ENCODE measurements around the gene GRM8. TPM values are rescaled to one million over a fixed set of nuclear protein-coding genes. Genes with fewer than 3 reads are reported as not detected.
"Not testable (repeated sequence)": the region's sequence is repeated elsewhere in the genome, so short reads cannot be mapped to it uniquely, and the experiment has no call there.

The GRM8 gene
- total and polyA plus RNA-seq, 2 experiments from 2014 or later: not detected

DNA sequence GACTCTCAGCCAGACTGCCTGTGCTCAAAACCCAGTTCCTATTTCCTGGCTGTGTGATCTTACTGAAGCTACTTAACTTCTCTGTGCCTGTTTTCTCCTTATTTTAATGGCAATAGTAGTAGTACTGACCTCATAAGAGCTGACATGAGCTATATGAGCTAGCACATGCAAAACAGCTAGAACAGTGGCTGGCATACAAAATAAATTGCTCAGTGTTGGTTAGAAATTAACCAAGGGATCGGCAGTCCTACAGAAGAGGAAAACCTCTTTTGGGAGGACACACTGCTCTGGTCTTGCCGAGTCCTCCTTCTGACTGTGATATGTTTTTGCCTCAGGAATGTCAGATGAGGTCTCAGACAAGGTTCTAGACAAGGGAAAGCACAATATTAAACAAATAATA, 322.6 kb downstream of the GRM8 start:
- Histone ChIP-seq H3F3A (ENCODE audit: insufficient read depth) (no peaks in the 10 kb centered on the region), H3K9me2 (ENCODE audit: insufficient read depth) (no peaks in the 10 kb centered on the region), H3K4me3 (no peak overlapping the region), H3K79me2 (ENCODE audit: insufficient read depth) (no peaks in the 10 kb centered on the region), H3K4me1 (ENCODE audit: insufficient read depth) (no peaks in the 10 kb centered on the region), H3K9ac (no peak overlapping the region), H3K27me3 (replicated peaks; ENCODE audit: insufficient read depth) (no peaks in the 10 kb centered on the region), H2AFZ (no peak overlapping the region), H3K36me3 (ENCODE audit: low read depth) (no peaks in the 10 kb centered on the region), H4K20me1 (ENCODE audit: insufficient read depth) (no peaks in the 10 kb centered on the region), H3K27ac (no peak overlapping the region), H3K9me3 (ENCODE audit: low read depth) (no peaks in the 10 kb centered on the region), H3K4me2 (ENCODE audit: unreplicated experiment) (no peak overlapping the region)
- WGBS, 2 experiments (ENCODE audit: low coverage in 1 of 2, low lambda C conversion rate in 2 of 2, missing lambda C conversion rate in 2 of 2): 11 to 26% methylated on average over 2 of the region's 2 CpGs
- in situ Hi-C loops (cut with MboI): no loop called here
- DNase-seq: no peak
- TF ChIP-seq EZH2phosphoT487 (IDR thresholded peaks at IDR 0.05; ENCODE audit: insufficient read depth, low read depth) (no peak), EZH2 (IDR thresholded peaks at IDR 0.05; ENCODE audit: insufficient read depth, poor library complexity, severe bottlenecking) (no peak)

DNA sequence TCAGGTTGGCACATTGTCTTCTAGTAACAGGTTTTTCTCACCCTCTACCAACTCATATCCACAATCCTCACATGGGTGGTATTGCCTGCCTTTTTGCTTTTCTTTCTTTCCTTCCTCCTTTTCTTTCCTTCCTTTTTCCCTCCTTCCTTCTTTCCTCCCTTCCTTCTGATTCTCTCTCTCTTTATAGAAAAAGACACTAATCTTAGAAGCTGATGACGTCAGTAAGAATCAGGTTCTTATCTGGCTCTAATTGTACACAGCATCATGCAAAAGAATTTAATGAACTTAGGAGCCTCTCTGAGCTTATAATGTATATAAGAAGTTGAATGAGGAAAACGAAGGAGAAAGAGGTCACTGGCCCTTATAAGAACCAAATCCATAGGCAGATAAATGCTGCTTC, 328.3 kb downstream of the GRM8 start:
- Histone ChIP-seq H3K9me2 (ENCODE audit: insufficient read depth) (no peaks in the 10 kb centered on the region), H3K9ac (no peak overlapping the region), H3K27ac (no peak overlapping the region), H3K36me3 (ENCODE audit: low read depth) (no peaks in the 10 kb centered on the region), H3F3A (ENCODE audit: insufficient read depth) (no peaks in the 10 kb centered on the region), H3K4me2 (ENCODE audit: unreplicated experiment) (no peak overlapping the region), H3K4me3 (no peak overlapping the region), H3K27me3 (replicated peaks; ENCODE audit: insufficient read depth) (no peaks in the 10 kb centered on the region), H3K79me2 (ENCODE audit: insufficient read depth) (no peaks in the 10 kb centered on the region), H3K4me1 (ENCODE audit: insufficient read depth) (no peaks in the 10 kb centered on the region), H2AFZ (no peak overlapping the region), H4K20me1 (ENCODE audit: insufficient read depth) (no peaks in the 10 kb centered on the region), H3K9me3 (ENCODE audit: low read depth) (no peaks in the 10 kb centered on the region)
- no peak for DNase-seq
- in situ Hi-C loops (cut with MboI): no loop called here
- no peak for TF ChIP-seq EZH2phosphoT487 (IDR thresholded peaks at IDR 0.05; ENCODE audit: insufficient read depth, low read depth)
- no peak for TF ChIP-seq EZH2 (IDR thresholded peaks at IDR 0.05; ENCODE audit: insufficient read depth, poor library complexity, severe bottlenecking)
- 9 to 13% methylated on average over 2 of the region's 2 CpGs for WGBS, 2 experiments (ENCODE audit: low coverage in 1 of 2, low lambda C conversion rate in 2 of 2, missing lambda C conversion rate in 2 of 2)

DNA sequence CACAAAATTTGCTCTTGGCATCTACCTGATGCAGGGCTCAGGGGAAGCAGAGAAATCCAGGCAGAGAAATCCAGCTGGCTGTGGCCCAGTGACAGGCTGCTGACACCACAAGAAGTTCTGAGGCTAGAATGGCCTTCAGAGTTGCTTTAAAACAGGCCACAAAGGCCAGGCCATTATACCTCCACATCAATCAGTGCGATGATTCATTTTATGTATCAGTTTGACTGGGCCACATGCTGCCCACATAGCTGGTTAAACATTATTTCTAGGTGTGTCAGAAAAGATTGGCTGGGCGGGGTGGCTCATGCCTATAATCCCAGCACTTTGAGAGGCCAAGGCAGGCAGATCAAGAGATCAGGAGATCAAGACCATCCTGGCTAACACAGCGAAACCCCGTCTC, 341.1 kb downstream of the GRM8 start:
- H3K79me2 ChIP-seq (ENCODE audit: insufficient read depth); H3K27me3 ChIP-seq (replicated peaks; ENCODE audit: insufficient read depth); H3F3A ChIP-seq (ENCODE audit: insufficient read depth); H3K4me2 ChIP-seq (ENCODE audit: unreplicated experiment); H3K27ac ChIP-seq; H3K4me1 ChIP-seq (ENCODE audit: insufficient read depth); H3K36me3 ChIP-seq (ENCODE audit: low read depth); H3K4me3 ChIP-seq; H3K9me3 ChIP-seq (ENCODE audit: low read depth); H4K20me1 ChIP-seq (ENCODE audit: insufficient read depth); H3K9ac ChIP-seq; in situ Hi-C loops (cut with MboI); H3K9me2 ChIP-seq (ENCODE audit: insufficient read depth); H2AFZ ChIP-seq; DNase-seq: not testable (repeated sequence)
- 31 to 36% methylated on average over 4 of the region's 4 CpGs for WGBS, 2 experiments (ENCODE audit: low coverage in 1 of 2, low lambda C conversion rate in 2 of 2, missing lambda C conversion rate in 2 of 2)

DNA sequence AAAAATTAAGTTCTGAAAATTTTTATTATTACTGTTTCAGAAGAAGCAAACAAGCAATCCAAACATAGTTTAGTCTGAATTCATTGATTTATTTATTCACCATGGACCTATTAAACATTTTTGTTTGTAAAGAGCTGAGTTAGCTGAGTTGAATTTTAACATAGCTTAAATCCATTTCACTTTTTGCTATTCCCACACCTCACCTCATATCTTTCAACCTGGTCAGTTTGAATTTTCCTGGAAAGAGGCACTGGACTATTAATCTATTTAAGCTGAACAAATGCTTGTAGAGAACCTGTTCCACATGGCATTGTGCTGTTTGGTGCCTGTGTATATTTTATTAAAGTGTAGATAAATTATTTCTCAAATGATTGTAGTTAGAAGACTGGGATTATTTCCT, 344.2 kb downstream of the GRM8 start:
- H3K27me3 ChIP-seq (replicated peaks; ENCODE audit: insufficient read depth); DNase-seq; in situ Hi-C loops (cut with MboI); H3K4me2 ChIP-seq (ENCODE audit: unreplicated experiment); H3K4me1 ChIP-seq (ENCODE audit: insufficient read depth); H3K27ac ChIP-seq; H3K9me3 ChIP-seq (ENCODE audit: low read depth); H3K4me3 ChIP-seq; H3K36me3 ChIP-seq (ENCODE audit: low read depth); H3K9me2 ChIP-seq (ENCODE audit: insufficient read depth); H2AFZ ChIP-seq; H3K9ac ChIP-seq; H3K79me2 ChIP-seq (ENCODE audit: insufficient read depth); H3F3A ChIP-seq (ENCODE audit: insufficient read depth); H4K20me1 ChIP-seq (ENCODE audit: insufficient read depth): not testable (repeated sequence)

DNA sequence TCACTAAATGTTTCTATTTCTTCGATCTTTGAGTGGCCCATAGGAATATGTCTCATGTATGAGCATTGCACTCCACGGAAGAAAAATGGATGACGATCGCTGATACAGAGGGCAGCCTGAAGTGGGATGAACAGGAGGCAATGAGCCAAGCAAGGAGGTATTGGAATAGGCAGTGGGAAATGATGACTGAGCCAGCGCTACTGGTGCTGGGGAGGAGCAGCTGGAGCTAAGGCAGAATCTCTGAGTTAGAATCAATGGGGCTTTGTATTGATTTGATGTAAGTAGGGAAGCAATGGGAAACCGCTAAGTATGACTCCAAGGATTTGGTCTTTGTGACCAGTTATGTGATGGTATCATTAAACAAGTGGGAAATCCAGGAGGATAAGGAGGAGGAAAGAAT, 345.1 kb downstream of the GRM8 start:
- in situ Hi-C loops (cut with MboI); H3K4me1 ChIP-seq (ENCODE audit: insufficient read depth): not testable (repeated sequence)

DNA sequence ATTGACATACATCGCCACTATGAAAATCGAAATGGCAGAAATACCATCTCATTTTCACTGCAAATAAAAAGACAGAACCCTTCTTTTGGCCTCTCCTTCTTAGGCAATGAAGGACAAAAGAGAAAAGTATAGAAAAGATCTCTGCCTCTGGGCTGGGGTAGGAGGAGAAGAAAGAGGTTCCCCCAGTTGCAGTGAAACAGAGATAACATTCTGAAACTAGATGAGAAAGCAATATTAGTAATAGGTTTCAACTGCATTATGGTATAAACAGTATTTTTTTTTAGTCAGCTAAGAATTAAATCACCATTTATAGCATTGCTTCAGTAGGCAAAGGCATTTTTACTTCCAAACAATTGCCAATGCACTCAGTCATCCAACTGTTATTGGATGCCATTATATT, 347.5 kb downstream of the GRM8 start:
- H3F3A ChIP-seq (ENCODE audit: insufficient read depth); H3K9me2 ChIP-seq (ENCODE audit: insufficient read depth); H2AFZ ChIP-seq; H4K20me1 ChIP-seq (ENCODE audit: insufficient read depth); H3K79me2 ChIP-seq (ENCODE audit: insufficient read depth); in situ Hi-C loops (cut with MboI); DNase-seq; H3K36me3 ChIP-seq (ENCODE audit: low read depth); H3K9ac ChIP-seq; H3K4me2 ChIP-seq (ENCODE audit: unreplicated experiment); H3K4me3 ChIP-seq; H3K27ac ChIP-seq; H3K9me3 ChIP-seq (ENCODE audit: low read depth); H3K27me3 ChIP-seq (replicated peaks; ENCODE audit: insufficient read depth); H3K4me1 ChIP-seq (ENCODE audit: insufficient read depth): not testable (repeated sequence)
- WGBS, 2 experiments (ENCODE audit: low coverage in 1 of 2, low lambda C conversion rate in 2 of 2, missing lambda C conversion rate in 2 of 2): 3 to 4% methylated on average over 2 of the region's 2 CpGs

More for the DNA sequence above, 345.1 kb downstream of the GRM8 start:
- not testable (repeated sequence) for H3K9ac ChIP-seq; H3K4me2 ChIP-seq (ENCODE audit: unreplicated experiment); H3K36me3 ChIP-seq (ENCODE audit: low read depth); H3K27me3 ChIP-seq (replicated peaks; ENCODE audit: insufficient read depth); H3K4me3 ChIP-seq; H4K20me1 ChIP-seq (ENCODE audit: insufficient read depth); H2AFZ ChIP-seq; H3K9me2 ChIP-seq (ENCODE audit: insufficient read depth); H3K27ac ChIP-seq; H3K79me2 ChIP-seq (ENCODE audit: insufficient read depth); DNase-seq; H3K9me3 ChIP-seq (ENCODE audit: low read depth); H3F3A ChIP-seq (ENCODE audit: insufficient read depth)
- WGBS, 2 experiments (ENCODE audit: low coverage in 1 of 2, low lambda C conversion rate in 2 of 2, missing lambda C conversion rate in 2 of 2): 28 to 45% methylated on average over 6 of the region's 6 CpGs

DNA sequence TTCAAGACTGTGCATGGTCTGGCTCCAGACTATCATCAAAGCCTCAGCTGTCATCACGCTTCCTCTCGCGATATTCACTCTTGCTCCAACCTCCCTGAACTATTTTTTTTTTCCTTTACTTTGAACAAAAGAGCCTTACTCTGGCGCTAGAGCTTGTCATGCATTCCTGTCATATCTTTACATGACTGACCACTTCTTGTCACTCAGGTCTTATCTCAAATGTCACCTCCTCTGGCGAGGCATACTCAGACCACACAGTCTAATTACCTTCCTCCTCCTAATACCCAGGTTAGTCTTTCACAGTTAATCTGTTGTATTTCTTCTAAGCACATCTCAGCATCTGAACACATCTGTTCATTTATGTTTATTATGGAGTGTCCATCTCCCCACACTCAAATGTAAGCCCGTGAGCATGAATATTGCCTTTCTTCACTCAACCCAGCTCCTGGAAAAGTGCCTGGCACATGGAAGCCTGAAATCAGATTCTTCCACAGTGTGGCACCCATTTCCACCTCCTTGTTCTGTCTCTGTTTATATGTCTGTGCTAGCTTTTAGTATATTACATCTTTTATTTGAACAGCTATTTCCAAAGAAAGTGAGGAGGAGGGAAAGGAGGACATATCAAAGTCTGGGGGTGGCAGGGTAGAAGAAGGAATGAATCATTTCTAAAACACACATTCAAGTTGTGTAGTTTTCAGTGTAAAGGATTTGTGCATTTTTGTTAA, 351.5 kb downstream of the GRM8 start:
- H3K9me3 ChIP-seq (ENCODE audit: low read depth); H3K4me3 ChIP-seq; H3K4me1 ChIP-seq (ENCODE audit: insufficient read depth); H3K27ac ChIP-seq; H2AFZ ChIP-seq; H3K9me2 ChIP-seq (ENCODE audit: insufficient read depth); H3K9ac ChIP-seq; H3K79me2 ChIP-seq (ENCODE audit: insufficient read depth); DNase-seq; H3K4me2 ChIP-seq (ENCODE audit: unreplicated experiment); H3F3A ChIP-seq (ENCODE audit: insufficient read depth); H3K36me3 ChIP-seq (ENCODE audit: low read depth); in situ Hi-C loops (cut with MboI); H3K27me3 ChIP-seq (replicated peaks; ENCODE audit: insufficient read depth); H4K20me1 ChIP-seq (ENCODE audit: insufficient read depth): not testable (repeated sequence)
- 34 to 40% methylated on average over 6 of the region's 6 CpGs for WGBS, 2 experiments (ENCODE audit: low coverage in 1 of 2, low lambda C conversion rate in 2 of 2, missing lambda C conversion rate in 2 of 2)

All from GM23248 (cell line).